Mesenchymal stem cell (in vitro differentiated cells and primary cell): ENCODE measurements around the gene IL10.

Experiments used
- DNase-seq: peaks from one replicate; pipeline ENCODE4 v3.0.0-alpha.2; 2013
- H2AFZ ChIP-seq: one replicate; pipeline ENCODE4 v1.6.1; 2013; ENCODE audit warnings: low read depth, mild to moderate bottlenecking, control low read depth, inconsistent platforms, low read length, moderate library complexity
- H2AK5ac ChIP-seq: 2 replicates; pipeline ENCODE4 v1.6.1; 2013; ENCODE audit warnings: low read length, moderate library complexity, mild to moderate bottlenecking, inconsistent platforms; ENCODE audit not compliant: severe bottlenecking
- H2BK120ac ChIP-seq: one replicate; pipeline ENCODE4 v1.6.1; 2013; ENCODE audit warnings: low read depth, mild to moderate bottlenecking, inconsistent platforms, low read length, moderate library complexity
- H2BK12ac ChIP-seq, 2 experiments: one replicate each; pipeline ENCODE4 v1.6.1; 2013; ENCODE audit warnings: inconsistent platforms in 2 of 2, low read length in 2 of 2, mild to moderate bottlenecking in 2 of 2, moderate library complexity in 2 of 2, control low read depth in 1 of 2
- H2BK15ac ChIP-seq: one replicate; pipeline ENCODE4 v1.6.1; 2013; ENCODE audit warnings: mild to moderate bottlenecking, low read depth, inconsistent platforms; ENCODE audit not compliant: poor library complexity, severe bottlenecking
- H2BK5ac ChIP-seq: 2 replicates; pipeline ENCODE4 v1.6.1; 2013; ENCODE audit warnings: low read depth, mild to moderate bottlenecking, low read length, control low read depth, inconsistent platforms; ENCODE audit not compliant: poor library complexity, severe bottlenecking
- H3K14ac ChIP-seq, 2 experiments: one replicate each; pipeline ENCODE4 v1.6.1; 2013; ENCODE audit warnings: inconsistent platforms in 2 of 2, low read length in 2 of 2, control low read depth in 1 of 2, mild to moderate bottlenecking in 1 of 2, moderate library complexity in 1 of 2
- H3K18ac ChIP-seq, 2 experiments: one replicate each; pipeline ENCODE4 v1.6.1; 2013; ENCODE audit warnings: inconsistent platforms in 2 of 2, low read length in 2 of 2, control low read depth in 1 of 2, low read depth in 1 of 2, mild to moderate bottlenecking in 1 of 2
- H3K23ac ChIP-seq, 2 experiments: one replicate each; pipeline ENCODE4 v1.6.1; 2013; ENCODE audit warnings: inconsistent platforms in 2 of 2, low read length in 2 of 2, mild to moderate bottlenecking in 2 of 2, moderate library complexity in 2 of 2, control low read depth in 1 of 2
- H3K27ac ChIP-seq: 2 replicates; pipeline ENCODE4 v1.5.1; 2013; ENCODE audit warnings: mild to moderate bottlenecking, moderate library complexity, low read length, control low read depth, inconsistent platforms; ENCODE audit not compliant: poor library complexity, severe bottlenecking
- H3K27me3 ChIP-seq, 2 experiments: 2 replicates each; pipeline versions ENCODE4 v1.6.1 to v1.7.0; 2013; ENCODE audit warnings: low read length in 2 of 2, mild to moderate bottlenecking in 2 of 2, moderate library complexity in 2 of 2, control low read depth in 1 of 2, inconsistent platforms in 1 of 2; ENCODE audit not compliant: control insufficient read depth in 1 of 2, insufficient read depth in 1 of 2
- H3K36me3 ChIP-seq, 2 experiments: 2 replicates each; pipeline versions ENCODE4 v1.6.1 to v1.7.0; 2013; ENCODE audit warnings: low read length in 2 of 2, control low read depth in 1 of 2, inconsistent platforms in 1 of 2, low read depth in 1 of 2, mild to moderate bottlenecking in 1 of 2; ENCODE audit not compliant: insufficient read depth in 2 of 2, control insufficient read depth in 1 of 2
- H3K4ac ChIP-seq, 2 experiments: one replicate each; pipeline ENCODE4 v1.6.1; 2013; ENCODE audit warnings: inconsistent platforms in 2 of 2, low read length in 2 of 2, mild to moderate bottlenecking in 2 of 2, moderate library complexity in 2 of 2, control low read depth in 1 of 2, low read depth in 1 of 2
- H3K4me1 ChIP-seq: 2 replicates; pipeline ENCODE4 v1.6.1; 2013; ENCODE audit warnings: low read depth, low read length, control low read depth; ENCODE audit not compliant: control insufficient read depth, insufficient read depth
- H3K4me2 ChIP-seq: 2 replicates; pipeline ENCODE4 v1.6.1; 2013; ENCODE audit warnings: low read length, mild to moderate bottlenecking, inconsistent platforms; ENCODE audit not compliant: poor library complexity, severe bottlenecking
- H3K4me3 ChIP-seq, 2 experiments: 2 replicates each; pipeline versions ENCODE4 v1.5.1 to v1.7.0; 2013; ENCODE audit warnings: low read length in 2 of 2, mild to moderate bottlenecking in 2 of 2, control low read depth in 1 of 2, low read depth in 1 of 2; ENCODE audit not compliant: insufficient read depth in 1 of 2
- H3K79me1 ChIP-seq: replicated peaks from 2 replicates; pipeline ENCODE4 v1.6.1; 2013; ENCODE audit warnings: mild to moderate bottlenecking, control low read depth, low read length, inconsistent platforms; ENCODE audit not compliant: poor library complexity, severe bottlenecking
- H3K9ac ChIP-seq: 2 replicates; pipeline ENCODE4 v1.7.0; 2013; ENCODE audit warnings: mild to moderate bottlenecking, low read length, moderate library complexity
- H3K9me3 ChIP-seq: 2 replicates; pipeline ENCODE4 v1.7.0; 2013; ENCODE audit warnings: mild to moderate bottlenecking, low read length; ENCODE audit not compliant: control insufficient read depth
- H4K8ac ChIP-seq: one replicate; pipeline ENCODE4 v1.6.1; 2013; ENCODE audit warnings: inconsistent platforms, mild to moderate bottlenecking, low read length, moderate library complexity
- H4K91ac ChIP-seq: one replicate; pipeline ENCODE4 v1.6.1; 2013; ENCODE audit warnings: mild to moderate bottlenecking, low read length, inconsistent platforms
- WGBS: methylation state at CpG from one replicate; pipeline ENCODE4 v1.1.7; 2013; ENCODE audit warnings: mixed read lengths; 5-methylcytosine and 5-hydroxymethylcytosine counted together

The IL10 gene

DNA sequence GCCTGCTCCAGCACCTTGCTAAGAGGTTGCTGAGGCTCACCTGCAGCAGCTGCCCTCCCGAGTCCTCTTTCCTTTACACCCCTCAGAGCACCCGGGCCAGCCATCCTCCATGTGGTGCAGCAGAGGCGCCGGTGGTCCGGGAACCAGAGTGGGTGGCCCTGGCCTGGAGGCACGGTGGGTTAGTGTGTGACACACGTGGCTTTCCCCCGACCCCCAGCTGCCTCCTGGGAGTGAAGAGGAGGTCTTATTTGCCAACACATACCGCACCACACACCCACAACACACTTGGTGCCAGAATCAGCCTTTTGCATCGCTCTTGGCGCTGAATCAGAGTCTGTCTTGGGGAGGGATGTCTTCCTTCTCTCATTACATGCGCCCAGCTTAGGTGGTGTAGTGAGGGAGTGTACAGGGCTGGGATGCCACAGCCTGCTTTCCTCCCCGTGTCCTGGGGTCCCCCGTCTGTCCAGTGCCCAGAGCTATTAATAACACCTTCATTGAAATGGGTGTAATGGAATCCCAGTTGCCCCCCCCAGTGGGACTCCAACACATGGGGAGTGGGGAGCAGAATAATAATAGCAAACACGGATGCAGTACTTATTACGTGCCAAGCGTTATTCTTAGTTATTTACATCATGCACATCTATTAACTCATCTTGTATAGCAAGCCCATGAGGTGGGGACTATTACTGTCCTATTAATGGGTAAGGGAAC, 49.4 kb downstream of the IL10 start:
- no peak overlapping the region for H3K23ac ChIP-seq
- WGBS = 92% methylated on average over 12 of the region's 17 CpGs
- H2BK5ac ChIP-seq = peak overlapping the region; percentile 67
- no peak overlapping the region for H4K8ac ChIP-seq
- peak overlapping the region; percentile 34 for H2AK5ac ChIP-seq
- no peak for DNase-seq
- no peak overlapping the region for H2BK15ac ChIP-seq
- H3K27me3 ChIP-seq = no peaks in the 10 kb centered on the region
- no peak overlapping the region for H2BK12ac ChIP-seq
- H3K4me2 ChIP-seq = no peak overlapping the region
- H2AFZ ChIP-seq = no peak overlapping the region
- H3K4ac ChIP-seq = no peak overlapping the region
- peak overlapping the region in 1 of 2 experiments; percentile 59 for H3K4me3 ChIP-seq
- peak overlapping the region; percentile 48 for H3K9ac ChIP-seq
- H3K36me3 ChIP-seq = no peaks in the 10 kb centered on the region
- H3K4me1 ChIP-seq = peaks cover 35% of the 10 kb centered on the region
- no peaks in the 10 kb centered on the region for H3K9me3 ChIP-seq
- H3K27ac ChIP-seq = peak overlapping the region; percentile 87
- H2BK120ac ChIP-seq = no peak overlapping the region
- H3K18ac ChIP-seq = no peak overlapping the region
- H3K79me1 ChIP-seq = peaks cover 2% of the 10 kb centered on the region
- no peak overlapping the region for H4K91ac ChIP-seq
- H3K14ac ChIP-seq = no peak overlapping the region

DNA sequence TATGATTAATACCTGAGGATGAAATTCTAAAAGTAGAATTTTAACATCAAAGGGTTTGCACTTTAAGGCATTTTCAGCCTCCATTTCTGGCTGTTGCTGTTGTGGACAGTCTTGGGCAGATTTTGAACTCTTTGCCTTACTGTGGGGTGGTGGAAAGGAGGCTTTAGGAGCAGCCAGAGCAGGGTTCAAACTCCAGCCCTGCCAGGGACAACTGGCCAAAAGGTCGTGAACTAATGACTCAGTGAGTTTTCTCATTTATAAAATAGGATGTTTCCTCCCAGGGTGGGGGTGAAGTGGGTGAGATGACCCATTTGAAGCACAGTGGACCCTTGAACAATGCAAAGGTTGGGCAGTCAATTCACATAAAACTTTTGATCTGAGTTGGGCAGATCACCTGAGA, 50.8 kb downstream of the IL10 start:
- Histone ChIP-seq H2BK5ac (no peak overlapping the region), H2BK120ac (no peak overlapping the region), H2BK15ac (no peak overlapping the region), H3K4ac (no peak overlapping the region), H3K27ac (no peak overlapping the region), H3K4me1 (peaks cover 39% of the 10 kb centered on the region), H4K8ac (no peak overlapping the region), H4K91ac (no peak overlapping the region), H3K9ac (no peak overlapping the region), H2AK5ac (peak overlapping the region; percentile 44), H2BK12ac (no peak overlapping the region), H3K23ac (no peak overlapping the region), H3K79me1 (peaks cover 2% of the 10 kb centered on the region), H3K4me3 (no peak overlapping the region), H3K14ac (no peak overlapping the region), H3K9me3 (no peaks in the 10 kb centered on the region), H3K27me3 (no peaks in the 10 kb centered on the region), H3K36me3 (no peaks in the 10 kb centered on the region), H2AFZ (no peak overlapping the region), H3K4me2 (no peak overlapping the region), H3K18ac (peak overlapping the region in 1 of 2 experiments; percentile 5)
- no peak for DNase-seq
- 90% methylated on average over 1 of the region's 1 CpG for WGBS

DNA sequence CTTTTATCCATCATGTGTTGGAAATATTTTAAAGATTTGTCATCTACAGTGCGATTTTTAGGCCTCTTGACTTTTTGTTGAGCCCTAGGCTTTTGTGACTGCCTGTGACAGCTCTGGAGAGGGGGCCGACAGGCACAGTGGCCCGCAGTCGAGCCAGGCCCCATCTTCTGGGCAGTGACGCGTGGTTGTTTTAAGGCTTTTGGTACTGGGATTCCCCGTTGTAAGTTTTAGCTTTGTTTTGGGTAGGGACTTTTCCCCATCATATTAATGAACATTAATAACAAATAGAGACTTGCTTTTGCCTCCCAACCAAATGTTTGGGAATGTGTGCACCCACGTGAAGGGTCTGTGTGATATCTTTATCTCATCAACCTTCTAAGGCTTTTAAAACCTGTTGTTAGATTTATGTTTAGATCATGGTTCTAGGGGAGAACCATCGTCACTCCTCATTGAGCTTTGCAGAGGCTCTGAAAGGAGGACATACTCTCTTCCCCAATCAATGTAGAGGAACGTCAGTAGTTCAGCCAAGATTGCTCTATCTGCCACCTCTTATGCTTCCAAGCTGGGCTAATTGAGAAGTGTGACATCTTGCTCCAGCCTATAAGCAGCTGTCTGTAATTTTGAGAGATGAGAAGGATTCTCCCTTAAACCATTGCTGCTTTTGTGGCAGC, 53.0 kb downstream of the IL10 start:
- H3K4me3 ChIP-seq = no peak overlapping the region
- no peak overlapping the region for H2BK12ac ChIP-seq
- H3K4me1 ChIP-seq = peaks cover 37% of the 10 kb centered on the region
- H3K27ac ChIP-seq = no peak overlapping the region
- no peak overlapping the region for H4K8ac ChIP-seq
- H3K14ac ChIP-seq = no peak overlapping the region
- no peak overlapping the region for H3K23ac ChIP-seq
- H3K9me3 ChIP-seq = no peaks in the 10 kb centered on the region
- H3K36me3 ChIP-seq = no peaks in the 10 kb centered on the region
- no peak overlapping the region for H2BK5ac ChIP-seq
- WGBS = 83% methylated on average over 5 of the region's 10 CpGs
- H2AK5ac ChIP-seq = no peak overlapping the region
- no peak overlapping the region for H4K91ac ChIP-seq
- no peak for DNase-seq
- peaks cover 4% of the 10 kb centered on the region for H3K79me1 ChIP-seq
- H2AFZ ChIP-seq = no peak overlapping the region
- no peak overlapping the region for H3K18ac ChIP-seq
- no peak overlapping the region for H3K4ac ChIP-seq
- H3K27me3 ChIP-seq = no peaks in the 10 kb centered on the region
- no peak overlapping the region for H3K4me2 ChIP-seq
- no peak overlapping the region for H2BK15ac ChIP-seq
- H2BK120ac ChIP-seq = no peak overlapping the region
- H3K9ac ChIP-seq = no peak overlapping the region

DNA sequence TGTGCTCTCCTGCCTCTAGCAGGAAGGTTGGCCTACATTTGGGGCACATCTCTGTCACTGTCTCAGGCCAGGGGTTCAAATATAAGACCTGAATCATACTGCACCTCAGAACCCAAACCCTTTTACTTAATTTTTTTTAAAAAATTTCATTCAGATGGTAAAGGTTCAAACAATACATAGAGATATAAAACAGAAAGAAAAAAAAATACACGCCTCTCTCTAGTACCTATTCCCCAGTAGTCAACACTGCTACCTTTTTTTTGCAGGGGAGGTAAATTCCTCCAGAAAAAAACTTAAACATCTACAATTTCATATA, 54.7 kb downstream of the IL10 start:
- no peaks in the 10 kb centered on the region for H3K9me3 ChIP-seq
- H3K36me3 ChIP-seq = no peaks in the 10 kb centered on the region
- no peak overlapping the region for H3K4ac ChIP-seq
- H3K18ac ChIP-seq = no peak overlapping the region
- no peak overlapping the region for H3K23ac ChIP-seq
- no peak overlapping the region for H3K4me2 ChIP-seq
- no peak for DNase-seq
- no peak overlapping the region for H3K9ac ChIP-seq
- H2AK5ac ChIP-seq = no peak overlapping the region
- H4K8ac ChIP-seq = no peak overlapping the region
- H2BK120ac ChIP-seq = no peak overlapping the region
- H3K27me3 ChIP-seq = no peaks in the 10 kb centered on the region
- peaks cover 27% of the 10 kb centered on the region for H3K4me1 ChIP-seq
- no peak overlapping the region for H2BK12ac ChIP-seq
- 100% methylated on average over 1 of the region's 1 CpG for WGBS
- H2BK5ac ChIP-seq = no peak overlapping the region
- peaks cover 6% of the 10 kb centered on the region for H3K79me1 ChIP-seq
- no peak overlapping the region for H3K14ac ChIP-seq
- no peak overlapping the region for H2BK15ac ChIP-seq
- H2AFZ ChIP-seq = no peak overlapping the region
- H3K4me3 ChIP-seq = no peak overlapping the region
- no peak overlapping the region for H3K27ac ChIP-seq
- no peak overlapping the region for H4K91ac ChIP-seq
